Activated CD4-positive, CD25-positive, alpha-beta regulatory T cell treated with anti-CD3 and anti-CD28 coated beads, Interleukin-2, amount 50 U/mL, for 72 hours (primary cell): Measurements from ENCODE around the gene WWP2.
"Not testable (repeated sequence)": the region's sequence is repeated elsewhere in the genome, so short reads cannot be mapped to it uniquely, and the experiment has no call there.

Source experiments
- DNase-seq: peaks from one replicate; pipeline ENCODE4 v3.0.0; 2021

Gene WWP2

GRCh38 chr16:69951672-69952031 is 189.5 kb downstream of the WWP2 start:
- DNase-seq, result not testable (repeated sequence)

GRCh38 chr16:69952116-69952515 is 190.0 kb downstream of the WWP2 start:
- not testable (repeated sequence) for DNase-seq

GRCh38 chr16:69952572-69953355 is 190.6 kb downstream of the WWP2 start:
- DNase-seq, result not testable (repeated sequence)

- not testable (repeated sequence) for DNase-seq
Observed at GRCh38 chr16:69954241-69954640, 192.1 kb downstream of the WWP2 start.

GRCh38 chr16:69963312-69963711 is 201.2 kb downstream of the WWP2 start:
- DNase-seq, result not testable (repeated sequence)

- not testable (repeated sequence) for DNase-seq
Observed at GRCh38 chr16:69964960-69965660, 203.0 kb downstream of the WWP2 start.

- DNase-seq, result not testable (repeated sequence)
Observed at GRCh38 chr16:69965661-69966054, 203.5 kb downstream of the WWP2 start.

- DNase-seq, result not testable (repeated sequence)
Observed at GRCh38 chr16:69967688-69968087, 205.6 kb downstream of the WWP2 start.

GRCh38 chr16:69968125-69968524 is 206.0 kb downstream of the WWP2 start:
- not testable (repeated sequence) for DNase-seq

- not testable (repeated sequence) for DNase-seq
Observed at GRCh38 chr16:69969657-69970056, 207.5 kb downstream of the WWP2 start.

GRCh38 chr16:69972120-69972519 is 210.0 kb downstream of the WWP2 start:
- not testable (repeated sequence) for DNase-seq

GRCh38 chr16:69972935-69973334 is 210.8 kb downstream of the WWP2 start:
- not testable (repeated sequence) for DNase-seq

- DNase-seq, result not testable (repeated sequence)
Observed at GRCh38 chr16:69985196-69985595, 223.1 kb downstream of the WWP2 start.
